GM12873 (cell line): ENCODE data around the gene ARMC6.

Experiments used
- TF ChIP-seq, protein P1 (sequence below): IDR thresholded peaks from 2 replicates; pipeline ENCODE4 v1.5.1; 2012; ENCODE audit warnings: low read depth, mild to moderate bottlenecking, moderate library complexity, low read length, control low read depth; ENCODE audit not compliant: insufficient read depth; ENCODE audit errors: missing control alignments

ARMC6 gene

DNA sequence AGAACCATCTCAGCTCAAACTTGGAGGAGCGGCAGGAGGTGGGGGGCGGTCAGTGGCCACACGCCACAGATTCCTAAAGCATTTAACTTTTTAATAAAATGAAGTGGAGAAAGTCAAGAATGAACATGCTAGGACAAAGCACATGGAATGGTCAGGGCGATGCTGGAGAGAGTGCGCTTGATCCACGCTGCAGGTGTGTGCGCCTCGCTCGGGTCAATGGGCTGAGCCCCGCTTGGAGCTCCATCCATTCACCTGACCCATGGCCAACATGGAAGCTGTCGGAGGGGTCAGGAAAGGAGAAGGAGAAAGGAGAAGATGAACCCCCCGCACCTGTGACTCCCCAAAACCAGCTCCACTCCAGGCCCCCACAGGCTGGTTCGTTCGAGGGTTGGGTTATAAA is 41.9 kb upstream of the ARMC6 start:
- TF ChIP-seq, protein P1, sequence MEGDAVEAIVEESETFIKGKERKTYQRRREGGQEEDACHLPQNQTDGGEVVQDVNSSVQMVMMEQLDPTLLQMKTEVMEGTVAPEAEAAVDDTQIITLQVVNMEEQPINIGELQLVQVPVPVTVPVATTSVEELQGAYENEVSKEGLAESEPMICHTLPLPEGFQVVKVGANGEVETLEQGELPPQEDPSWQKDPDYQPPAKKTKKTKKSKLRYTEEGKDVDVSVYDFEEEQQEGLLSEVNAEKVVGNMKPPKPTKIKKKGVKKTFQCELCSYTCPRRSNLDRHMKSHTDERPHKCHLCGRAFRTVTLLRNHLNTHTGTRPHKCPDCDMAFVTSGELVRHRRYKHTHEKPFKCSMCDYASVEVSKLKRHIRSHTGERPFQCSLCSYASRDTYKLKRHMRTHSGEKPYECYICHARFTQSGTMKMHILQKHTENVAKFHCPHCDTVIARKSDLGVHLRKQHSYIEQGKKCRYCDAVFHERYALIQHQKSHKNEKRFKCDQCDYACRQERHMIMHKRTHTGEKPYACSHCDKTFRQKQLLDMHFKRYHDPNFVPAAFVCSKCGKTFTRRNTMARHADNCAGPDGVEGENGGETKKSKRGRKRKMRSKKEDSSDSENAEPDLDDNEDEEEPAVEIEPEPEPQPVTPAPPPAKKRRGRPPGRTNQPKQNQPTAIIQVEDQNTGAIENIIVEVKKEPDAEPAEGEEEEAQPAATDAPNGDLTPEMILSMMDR = no peak

DNA sequence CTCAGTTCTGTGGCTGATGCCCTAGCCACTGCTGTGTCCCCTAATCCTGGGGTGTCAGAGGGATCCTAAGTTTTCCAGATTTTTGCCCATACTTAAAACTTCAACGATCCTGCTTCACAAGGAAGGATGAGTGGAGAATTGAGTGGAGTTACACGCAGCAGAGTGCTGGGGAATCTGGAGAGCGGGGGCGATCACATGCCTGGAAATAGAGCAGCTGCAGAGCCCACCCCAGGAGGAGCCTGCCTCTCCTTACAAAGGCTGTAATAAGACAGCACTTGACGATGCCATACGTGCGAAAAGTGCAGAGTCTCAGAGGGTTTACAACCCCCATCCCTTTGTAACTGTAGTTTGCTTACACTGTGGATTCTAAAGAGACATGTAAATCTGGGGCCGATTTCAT is 40.7 kb upstream of the ARMC6 start:
- TF ChIP-seq, protein P1 = no peak

DNA sequence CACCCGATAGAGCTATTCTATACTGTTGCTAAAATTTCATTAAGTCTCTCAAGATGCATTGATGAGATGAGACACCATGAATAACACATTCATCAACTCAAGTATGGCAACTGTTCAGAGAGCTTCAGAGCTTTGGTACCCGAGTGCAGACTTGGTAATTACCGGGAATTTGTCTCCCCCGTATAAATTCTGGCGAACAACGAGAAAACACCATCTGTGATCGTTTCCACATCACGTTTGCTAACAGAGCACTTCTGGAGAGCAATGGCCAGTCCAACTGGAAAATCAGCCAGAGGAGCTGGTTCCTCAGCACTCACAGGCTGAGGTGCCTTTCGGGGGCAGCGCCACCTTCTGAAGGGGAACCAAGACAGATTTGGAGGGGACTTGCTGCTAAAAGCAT is 40.3 kb upstream of the ARMC6 start:
- TF ChIP-seq, protein P1 = no peak

DNA sequence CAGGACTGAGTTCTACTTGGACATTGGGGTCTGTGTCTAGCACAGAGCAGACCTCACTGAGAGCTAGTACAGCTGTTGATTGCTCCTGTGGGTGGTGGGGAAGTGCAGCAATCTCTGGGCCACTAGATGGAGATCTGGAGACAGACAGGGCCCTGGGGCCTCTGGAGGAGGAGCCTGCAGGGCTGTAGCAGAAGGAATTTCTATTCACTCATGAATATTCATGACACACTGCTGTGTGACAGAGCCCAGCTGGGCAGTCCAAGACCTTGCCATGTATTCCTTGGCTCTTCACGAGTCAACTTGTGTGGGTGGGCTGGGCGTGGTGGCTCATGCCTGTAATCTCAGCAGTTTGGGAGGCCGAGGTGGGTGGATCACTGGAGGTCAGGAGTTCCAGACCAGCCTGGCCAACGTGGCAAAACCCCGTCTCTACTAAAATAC is 37.6 kb upstream of the ARMC6 start:
- TF ChIP-seq, protein P1 = peak; percentile 50

DNA sequence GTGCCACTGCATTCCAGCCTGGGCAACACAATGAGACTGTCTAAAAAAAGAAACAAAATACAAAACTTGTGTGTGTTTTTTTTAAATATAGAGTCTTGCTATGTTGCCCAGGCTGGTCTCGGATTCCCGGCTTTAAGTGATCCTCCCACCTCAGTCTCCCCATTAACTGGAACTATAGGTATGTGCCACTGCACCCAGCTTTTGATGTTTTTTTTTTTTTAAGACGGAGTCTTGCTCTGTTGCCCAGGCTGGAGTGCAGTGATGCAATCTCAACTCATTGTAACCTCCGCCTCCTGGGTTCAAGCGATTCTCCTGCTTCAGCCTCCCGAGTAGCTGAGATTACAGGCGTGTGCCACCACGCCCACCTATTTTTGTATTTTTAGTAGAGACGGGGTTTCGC is 37.1 kb upstream of the ARMC6 start:
- TF ChIP-seq, protein P1 = no peak

DNA sequence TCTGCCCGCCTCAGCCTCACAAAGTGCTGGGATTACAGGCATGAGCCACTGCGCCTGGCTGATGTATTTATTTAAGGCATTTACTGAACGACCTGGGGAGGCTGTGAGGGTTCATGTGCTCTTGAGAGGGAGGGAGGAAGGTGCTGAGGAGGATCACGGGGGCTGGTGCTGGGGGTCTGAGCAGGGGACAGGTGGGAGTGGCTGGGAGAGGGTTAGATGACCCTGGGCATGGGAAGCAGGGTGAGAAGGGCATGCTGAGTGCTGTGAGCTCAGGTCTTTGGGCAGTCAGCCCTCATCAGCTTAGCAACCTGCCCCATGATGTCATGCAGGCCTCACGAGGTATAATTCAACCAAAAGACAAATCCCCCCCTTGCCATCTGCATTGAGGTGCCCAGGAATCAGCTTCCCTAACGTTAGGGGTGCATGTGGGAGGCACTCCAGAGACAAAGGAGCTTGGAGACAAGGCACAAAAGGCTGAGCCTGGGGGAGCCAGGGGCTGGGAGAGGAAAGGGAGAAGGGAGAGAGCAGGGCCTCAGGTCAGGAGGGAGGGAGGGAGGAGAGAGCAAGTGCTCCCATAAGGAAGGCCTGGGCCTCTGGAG is 36.5 kb upstream of the ARMC6 start:
- TF ChIP-seq, protein P1 = no peak

DNA sequence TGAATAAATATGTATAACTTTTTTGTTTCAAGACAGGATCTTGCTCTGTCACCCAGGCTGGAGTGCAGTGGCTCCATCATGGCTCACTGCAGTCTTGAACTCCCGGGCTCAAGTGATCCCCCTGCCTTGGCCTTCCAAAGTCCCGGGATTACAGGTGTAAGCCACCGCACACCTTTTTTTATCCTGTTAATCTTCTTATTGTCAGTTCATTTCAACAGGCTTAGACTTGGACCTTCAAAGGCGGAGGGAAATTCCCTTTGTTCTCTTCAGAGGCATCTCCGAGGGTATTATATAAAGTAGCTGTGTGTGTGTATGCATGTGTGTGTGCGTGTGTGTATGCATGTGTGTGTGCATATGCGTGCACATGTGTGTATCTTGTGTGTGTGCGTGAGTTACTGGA is 35.1 kb upstream of the ARMC6 start:
- TF ChIP-seq, protein P1 = no peak
